Activated CD4-positive, alpha-beta T cell treated with anti-CD3 and anti-CD28 coated beads, Interleukin-2, amount 10 ng/mL, durations not matched to agents 24 days and 14 days (primary cell): ENCODE measurements around the gene TCF23. TPM values are rescaled to one million over a fixed set of nuclear protein-coding genes. Genes with fewer than 3 reads are reported as not detected.
"Not testable (repeated sequence)": the region's sequence is repeated elsewhere in the genome, so short reads cannot be mapped to it uniquely, and the experiment has no call there.

Experiments
- DNase-seq: peaks from one replicate; pipeline ENCODE4 v3.0.0; 2022
- H3K27ac Mint-ChIP-seq: one replicate; pipeline ENCODE4 v1.8.0; 2022; ENCODE audit warnings: mild to moderate bottlenecking, mixed read lengths
- H3K27me3 Mint-ChIP-seq: one replicate; pipeline ENCODE4 v1.8.0; 2022; ENCODE audit warnings: mixed read lengths
- H3K36me3 Mint-ChIP-seq: one replicate; pipeline ENCODE4 v1.8.0; 2022; ENCODE audit warnings: low read depth, mild to moderate bottlenecking, mixed read lengths
- H3K4me1 Mint-ChIP-seq: one replicate; pipeline ENCODE4 v1.8.0; 2021; ENCODE audit warnings: mixed read lengths
- H3K4me3 Mint-ChIP-seq: one replicate; pipeline ENCODE4 v1.8.0; 2022; ENCODE audit warnings: mild to moderate bottlenecking, moderate library complexity, mixed read lengths
- H3K9me3 Mint-ChIP-seq: one replicate; pipeline ENCODE4 v1.8.0; 2021; ENCODE audit warnings: mixed read lengths
- intact Hi-C: fragments of 100-400 bp; cut with micrococcal nuclease; formaldehyde crosslinking; loops from one replicate; pipeline ENCODE4 v1.15.1; 2023
- total RNA-seq: library from RNA; stranded (reverse); gene quantifications from 2 replicates; pipeline ENCODE4 v1.2.3, GENCODE V29; 2022

Gene TCF23
- total RNA-seq, 1 donor from 2014 or later = not detected

DNA sequence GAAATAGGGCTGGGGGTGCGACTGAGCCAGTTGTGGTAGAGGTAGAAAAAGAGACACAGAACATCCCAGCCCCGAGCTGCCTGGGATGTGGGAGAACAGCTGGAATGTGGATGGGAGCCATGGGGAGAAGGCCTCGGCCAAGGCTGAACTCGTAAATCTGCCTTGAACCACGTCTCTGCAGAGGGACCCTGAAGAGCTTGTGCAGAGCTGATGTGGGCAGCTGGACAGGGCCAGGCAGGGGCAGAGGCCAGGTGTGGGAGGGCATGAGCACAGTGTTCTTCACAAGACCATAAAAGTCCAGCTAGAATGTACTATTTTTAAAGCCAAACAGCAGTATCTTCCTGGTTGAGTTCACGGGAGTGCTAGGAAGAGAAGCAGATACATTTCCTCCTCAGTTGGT, 5.7 kb downstream of the TCF23 start:
- intact Hi-C loops = no loop called here
- Mint-ChIP-seq H3K4me1 (peaks cover 5% of the 10 kb centered on the region), H3K27me3 (peaks cover 3% of the 10 kb centered on the region), H3K27ac (no peak overlapping the region), H3K36me3 (no peaks in the 10 kb centered on the region), H3K9me3 (no peaks in the 10 kb centered on the region), H3K4me3 (no peak overlapping the region)
- DNase-seq = no peak

- H3K27me3 Mint-ChIP-seq = peaks cover 3% of the 10 kb centered on the region
- intact Hi-C loops = no loop called here
- H3K9me3 Mint-ChIP-seq = no peaks in the 10 kb centered on the region
- peaks cover 5% of the 10 kb centered on the region for H3K4me1 Mint-ChIP-seq
- no peaks in the 10 kb centered on the region for H3K36me3 Mint-ChIP-seq
- DNase-seq = no peak
- H3K27ac Mint-ChIP-seq = no peak overlapping the region
- no peak overlapping the region for H3K4me3 Mint-ChIP-seq
These were observed 6.3 kb downstream of the TCF23 start for GRCh38 chr2:27155069-27155520.

GRCh38 chr2:27158468-27158867, 9.7 kb downstream of the TCF23 start:
- H3K36me3 Mint-ChIP-seq = no peaks in the 10 kb centered on the region
- intact Hi-C loops = no loop called here
- H3K27me3 Mint-ChIP-seq = peaks cover 1% of the 10 kb centered on the region
- no peak overlapping the region for H3K4me3 Mint-ChIP-seq
- no peaks in the 10 kb centered on the region for H3K4me1 Mint-ChIP-seq
- H3K27ac Mint-ChIP-seq = no peak overlapping the region
- H3K9me3 Mint-ChIP-seq = no peaks in the 10 kb centered on the region
- DNase-seq = no peak

DNA sequence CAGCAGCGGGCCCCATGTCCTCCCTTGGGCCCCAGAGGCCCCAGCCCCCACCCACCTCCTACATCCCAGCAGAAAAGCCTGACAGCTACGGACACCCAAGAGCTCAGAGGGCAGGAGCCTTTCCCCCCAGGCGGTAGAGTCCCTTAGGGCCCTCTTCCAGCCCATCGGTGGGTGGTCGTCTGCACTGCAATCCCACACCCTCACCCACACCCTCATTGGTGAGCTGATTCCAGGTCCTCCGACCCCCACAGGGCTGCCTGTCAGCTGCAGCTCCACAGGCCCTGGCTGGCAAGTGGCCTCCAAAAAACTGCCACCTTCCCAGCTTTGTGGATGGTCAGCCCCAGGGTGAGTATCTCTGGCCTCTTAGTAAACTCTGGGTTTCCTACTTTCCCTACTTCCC, 10.5 kb downstream of the TCF23 start:
- Mint-ChIP-seq H3K36me3 (no peaks in the 10 kb centered on the region), H3K4me3 (no peak overlapping the region), H3K27me3 (peaks cover 1% of the 10 kb centered on the region), H3K4me1 (no peaks in the 10 kb centered on the region), H3K9me3 (no peaks in the 10 kb centered on the region), H3K27ac (no peak overlapping the region)
- intact Hi-C loops = no loop called here
- no peak for DNase-seq

DNA sequence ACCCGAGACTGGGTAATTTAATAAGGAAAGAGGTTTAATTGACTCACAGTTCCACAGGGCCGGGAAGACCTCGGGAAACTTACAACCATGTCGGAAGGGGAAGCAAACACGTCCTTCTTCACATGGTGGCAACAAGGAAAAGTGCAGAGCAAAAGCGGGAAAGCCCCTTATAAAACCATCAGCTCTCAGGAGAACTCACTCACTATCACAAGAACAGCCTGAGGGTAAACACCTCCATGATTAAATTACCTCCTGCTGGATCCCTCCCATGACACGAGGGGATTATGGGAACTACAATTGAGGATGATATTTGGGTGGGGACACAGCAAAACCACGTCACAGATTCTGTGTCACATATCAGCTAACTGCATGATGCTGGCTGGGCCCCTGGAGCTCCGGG, 11.4 kb downstream of the TCF23 start:
- Mint-ChIP-seq H3K36me3 (no peaks in the 10 kb centered on the region), H3K4me1 (no peaks in the 10 kb centered on the region), H3K4me3 (no peak overlapping the region), H3K27ac (no peak overlapping the region), H3K9me3 (no peaks in the 10 kb centered on the region), H3K27me3 (peaks cover 1% of the 10 kb centered on the region)
- no peak for DNase-seq
- intact Hi-C loops = no loop called here

GRCh38 chr2:27162151-27163121, 13.6 kb downstream of the TCF23 start:
- DNase-seq = no peak
- intact Hi-C loops = no loop called here
- Mint-ChIP-seq H3K27me3 (no peaks in the 10 kb centered on the region), H3K36me3 (no peaks in the 10 kb centered on the region), H3K4me1 (no peaks in the 10 kb centered on the region), H3K9me3 (no peaks in the 10 kb centered on the region), H3K4me3 (no peak overlapping the region), H3K27ac (no peak overlapping the region)

- Mint-ChIP-seq H3K9me3 (no peaks in the 10 kb centered on the region), H3K27me3 (peaks cover 4% of the 10 kb centered on the region), H3K4me1 (no peaks in the 10 kb centered on the region), H3K27ac (no peak overlapping the region), H3K4me3 (no peak overlapping the region), H3K36me3 (no peaks in the 10 kb centered on the region)
- no peak for DNase-seq
- intact Hi-C loops = no loop called here
These were observed 16.4 kb downstream of the TCF23 start for GRCh38 chr2:27164960-27165763.

DNA sequence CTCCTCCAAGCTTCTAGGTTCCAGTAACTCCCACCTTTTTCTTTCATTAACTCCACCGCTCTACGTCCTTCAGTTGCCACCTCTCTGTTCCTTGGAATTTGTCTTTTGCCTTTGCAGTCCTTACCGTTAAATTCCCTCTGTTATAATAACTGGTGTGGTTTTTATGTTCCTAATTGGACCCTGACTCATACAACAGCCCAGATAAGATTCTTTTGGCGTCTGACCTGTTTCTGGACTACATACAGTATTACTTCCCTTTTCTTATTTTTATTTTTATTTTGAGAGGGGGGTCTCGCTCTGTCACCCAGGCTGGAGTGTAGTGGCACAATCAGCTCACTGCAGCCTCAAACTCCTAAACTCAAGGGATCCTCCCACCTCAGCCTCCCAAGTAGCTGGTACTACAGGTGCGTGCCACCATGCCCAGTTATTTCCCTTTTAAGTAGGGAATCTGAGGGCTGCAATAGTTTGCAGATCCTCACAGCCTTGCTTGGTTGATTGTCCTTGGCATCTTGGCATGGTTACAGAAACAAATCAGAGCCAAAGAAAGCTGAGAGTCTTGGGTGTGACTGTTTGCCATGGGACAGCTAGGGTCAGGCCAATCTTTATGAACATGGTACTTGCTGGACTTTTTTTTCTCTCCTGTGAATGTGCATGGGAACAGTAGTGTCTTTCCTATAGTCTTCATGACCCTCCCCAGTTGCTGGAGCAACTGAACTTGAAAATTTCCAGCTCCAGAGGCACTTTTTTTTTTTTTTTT, 22.0 kb downstream of the TCF23 start:
- Mint-ChIP-seq H3K36me3 (no peaks in the 10 kb centered on the region), H3K4me1 (peaks cover 2% of the 10 kb centered on the region), H3K27me3 (peaks cover 19% of the 10 kb centered on the region), H3K9me3 (no peaks in the 10 kb centered on the region), H3K4me3 (no peak overlapping the region), H3K27ac (no peak overlapping the region)
- DNase-seq = no peak
- intact Hi-C loops = no loop called here

- H3K4me1 Mint-ChIP-seq = peaks cover 2% of the 10 kb centered on the region
- H3K27ac Mint-ChIP-seq = no peak overlapping the region
- intact Hi-C loops = no loop called here
- DNase-seq = no peak
- H3K36me3 Mint-ChIP-seq = no peaks in the 10 kb centered on the region
- H3K27me3 Mint-ChIP-seq = peaks cover 23% of the 10 kb centered on the region
- no peaks in the 10 kb centered on the region for H3K9me3 Mint-ChIP-seq
- no peak overlapping the region for H3K4me3 Mint-ChIP-seq
These were observed 22.6 kb downstream of the TCF23 start for GRCh38 chr2:27171351-27171848.

- H3K27ac Mint-ChIP-seq = no peak overlapping the region
- H3K4me1 Mint-ChIP-seq = peaks cover 3% of the 10 kb centered on the region
- no peak for DNase-seq
- intact Hi-C loops = no loop called here
- peaks cover 33% of the 10 kb centered on the region for H3K27me3 Mint-ChIP-seq
- H3K36me3 Mint-ChIP-seq = no peaks in the 10 kb centered on the region
- H3K4me3 Mint-ChIP-seq = no peak overlapping the region
- H3K9me3 Mint-ChIP-seq = no peaks in the 10 kb centered on the region
These were observed 25.8 kb downstream of the TCF23 start for GRCh38 chr2:27174638-27175037.

- Mint-ChIP-seq H3K4me3 (no peak overlapping the region), H3K27ac (no peak overlapping the region), H3K4me1 (peaks cover 3% of the 10 kb centered on the region), H3K36me3 (no peaks in the 10 kb centered on the region), H3K9me3 (no peaks in the 10 kb centered on the region), H3K27me3 (peaks cover 29% of the 10 kb centered on the region)
- intact Hi-C loops = no loop called here
- no peak for DNase-seq
These were observed 26.5 kb downstream of the TCF23 start for GRCh38 chr2:27175330-27175729.

- H3K27ac Mint-ChIP-seq, intact Hi-C loops, H3K4me3 Mint-ChIP-seq, DNase-seq, H3K9me3 Mint-ChIP-seq, H3K4me1 Mint-ChIP-seq, H3K36me3 Mint-ChIP-seq: not testable (repeated sequence)
- peaks cover 27% of the 10 kb centered on the region for H3K27me3 Mint-ChIP-seq
These were observed 27.0 kb downstream of the TCF23 start for GRCh38 chr2:27175781-27176180.

DNA sequence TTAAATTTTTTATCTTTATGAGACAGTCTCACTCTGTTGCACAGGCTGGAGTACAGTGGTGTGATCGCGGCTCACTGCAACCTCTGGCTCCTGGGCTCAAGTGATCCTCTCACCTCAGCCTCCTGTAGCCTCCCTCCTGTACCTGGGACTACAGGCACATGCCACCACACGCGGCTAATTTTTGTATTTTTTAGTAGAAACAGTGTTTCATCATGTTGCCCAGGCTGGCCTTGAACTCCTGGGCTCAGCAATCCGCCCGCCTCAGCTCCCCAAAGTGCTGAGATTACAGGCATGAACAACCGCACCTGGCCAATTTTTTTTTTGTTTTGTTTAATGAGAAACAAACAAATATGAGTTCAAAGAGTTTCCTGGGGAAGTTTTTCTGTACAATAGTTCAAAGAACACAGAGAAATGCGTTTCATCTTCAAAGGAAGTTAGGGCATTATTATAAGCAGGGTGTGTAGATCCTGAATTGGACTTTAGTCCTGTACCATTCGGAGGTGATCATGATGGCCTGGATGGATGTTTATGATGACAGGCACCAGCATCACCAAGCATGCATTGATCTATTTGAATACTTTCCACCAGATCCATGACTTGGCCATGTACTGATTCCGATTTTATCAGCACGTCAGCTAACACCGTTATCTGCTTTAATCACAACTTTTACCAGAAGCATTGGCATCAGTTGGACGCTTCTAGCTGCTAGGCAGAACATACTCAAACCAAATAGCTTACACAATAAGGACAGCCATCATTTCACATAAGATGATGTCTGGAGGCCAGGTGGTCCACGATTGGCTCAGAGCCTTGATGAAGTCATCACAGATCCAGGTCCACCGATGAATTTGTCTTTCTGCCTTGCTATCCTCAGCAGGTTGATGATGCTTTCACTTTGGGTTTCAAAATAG, 28.9 kb downstream of the TCF23 start:
- intact Hi-C loops = no loop called here
- no peak overlapping the region for H3K4me3 Mint-ChIP-seq
- no peak overlapping the region for H3K27ac Mint-ChIP-seq

More for the DNA sequence above, 28.9 kb downstream of the TCF23 start:
- no peak for DNase-seq
- Mint-ChIP-seq H3K4me1 (peaks cover 1% of the 10 kb centered on the region), H3K36me3 (no peaks in the 10 kb centered on the region), H3K27me3 (peaks cover 28% of the 10 kb centered on the region), H3K9me3 (no peaks in the 10 kb centered on the region)
